ENCODE data around the gene MITF. TPM values are rescaled to one million over a fixed set of nuclear protein-coding genes. Genes with fewer than 3 reads are reported as not detected.

The MITF gene
- total RNA-seq, 2 donors from 2014 or later, result 0.32 to 0.46 TPM

DNA sequence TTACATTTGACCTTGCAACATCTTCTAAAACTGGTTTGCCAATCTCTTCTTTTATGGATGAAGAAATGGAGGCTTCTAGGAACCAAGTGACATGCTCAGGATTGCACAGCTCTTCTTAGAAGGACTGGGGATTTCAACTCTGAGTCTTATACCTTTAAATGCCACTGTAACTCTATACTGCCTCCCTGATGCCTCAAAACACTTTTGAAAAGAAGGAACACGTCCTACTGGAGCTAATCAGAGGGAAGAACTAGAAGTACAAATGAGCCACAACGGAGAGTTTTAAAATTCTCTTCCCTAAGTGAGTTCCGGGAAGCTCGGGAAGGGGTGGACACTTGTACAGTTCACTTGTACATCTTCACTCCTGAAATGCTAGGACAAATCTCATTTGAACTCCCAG is 949 bp upstream of the MITF start:
- no peaks in the 10 kb centered on the region for H3K36me3 Mint-ChIP-seq (ENCODE audit: insufficient read depth in 2 of 2)
- H3K27me3 Mint-ChIP-seq (ENCODE audit: low read depth), result peaks cover 64% of the 10 kb centered on the region

DNA sequence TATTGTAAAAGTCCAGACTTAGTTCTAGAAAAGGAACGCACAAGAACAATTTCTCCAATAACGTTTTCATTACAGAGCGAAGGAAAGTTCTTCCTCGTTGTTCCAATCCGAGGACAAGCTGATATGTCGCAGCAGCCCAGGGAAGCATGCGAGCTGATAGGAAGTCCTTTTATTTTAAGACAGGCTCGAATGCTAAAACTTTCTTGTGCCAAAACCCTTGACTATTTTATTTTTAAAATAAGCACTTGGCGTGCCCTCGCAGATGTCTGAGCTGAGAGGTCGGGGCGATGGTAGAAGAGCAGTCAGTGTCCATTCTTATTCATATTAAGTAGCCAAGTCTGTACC is 433 bp upstream of the MITF start:
- H3K4me1 Mint-ChIP-seq (ENCODE audit: low read depth), result peaks cover 14% of the 10 kb centered on the region
- peak overlapping the region; percentile 60 to 81 for H3K4me3 Mint-ChIP-seq
- ATAC-seq (replicated peaks in 1 of 2), result no peak
- peaks cover 68% of the 10 kb centered on the region for H3K27me3 Mint-ChIP-seq (ENCODE audit: low read depth)
- DNase-seq, result no peak
- no peaks in the 10 kb centered on the region for H3K9me3 Mint-ChIP-seq
- H3K27ac Mint-ChIP-seq, result no peak overlapping the region
- no peaks in the 10 kb centered on the region for H3K36me3 Mint-ChIP-seq (ENCODE audit: insufficient read depth in 2 of 2)

More for the DNA sequence above, 949 bp upstream of the MITF start:
- peak overlapping the region; percentile 60 to 81 for H3K4me3 Mint-ChIP-seq
- no peaks in the 10 kb centered on the region for H3K9me3 Mint-ChIP-seq
- H3K27ac Mint-ChIP-seq, result no peak overlapping the region
- ATAC-seq (replicated peaks in 1 of 2) (no peak), DNase-seq (no peak)
- H3K4me1 Mint-ChIP-seq (ENCODE audit: low read depth), result peaks cover 14% of the 10 kb centered on the region

GRCh38 chr3:69740103-69741021 is 1.1 kb downstream of the MITF start:
- ATAC-seq (replicated peaks in 1 of 2), result no peak
- Mint-ChIP-seq H3K4me1 (ENCODE audit: low read depth) (peaks cover 14% of the 10 kb centered on the region), H3K27ac (no peak overlapping the region), H3K9me3 (no peaks in the 10 kb centered on the region), H3K4me3 (peak overlapping the region; percentile 54 to 75), H3K36me3 (ENCODE audit: insufficient read depth in 2 of 2) (no peaks in the 10 kb centered on the region), H3K27me3 (ENCODE audit: low read depth) (peaks cover 73% of the 10 kb centered on the region)
- DNase-seq, result peak; percentile 2 to 10

- H3K4me1 Mint-ChIP-seq (ENCODE audit: low read depth), result peaks cover 14% of the 10 kb centered on the region
- ATAC-seq (replicated peaks in 1 of 2) (no peak), DNase-seq (no peak)
- H3K27ac Mint-ChIP-seq, result no peak overlapping the region
- no peaks in the 10 kb centered on the region for H3K36me3 Mint-ChIP-seq (ENCODE audit: insufficient read depth in 2 of 2)
- H3K4me3 Mint-ChIP-seq, result peak overlapping the region in 1 of 2 donors; percentile 75
- H3K9me3 Mint-ChIP-seq, result no peaks in the 10 kb centered on the region
- H3K27me3 Mint-ChIP-seq (ENCODE audit: low read depth), result peaks cover 67% of the 10 kb centered on the region
Observed at GRCh38 chr3:69741032-69741767, 1.9 kb downstream of the MITF start.

GRCh38 chr3:69742391-69742790 is 3.1 kb downstream of the MITF start:
- Mint-ChIP-seq H3K27me3 (ENCODE audit: low read depth) (peaks cover 58% of the 10 kb centered on the region), H3K4me1 (ENCODE audit: low read depth) (peaks cover 14% of the 10 kb centered on the region), H3K9me3 (no peaks in the 10 kb centered on the region), H3K36me3 (ENCODE audit: insufficient read depth in 2 of 2) (no peaks in the 10 kb centered on the region), H3K27ac (no peak overlapping the region), H3K4me3 (no peak overlapping the region)
- DNase-seq (no peak), ATAC-seq (replicated peaks in 1 of 2) (no peak)

DNA sequence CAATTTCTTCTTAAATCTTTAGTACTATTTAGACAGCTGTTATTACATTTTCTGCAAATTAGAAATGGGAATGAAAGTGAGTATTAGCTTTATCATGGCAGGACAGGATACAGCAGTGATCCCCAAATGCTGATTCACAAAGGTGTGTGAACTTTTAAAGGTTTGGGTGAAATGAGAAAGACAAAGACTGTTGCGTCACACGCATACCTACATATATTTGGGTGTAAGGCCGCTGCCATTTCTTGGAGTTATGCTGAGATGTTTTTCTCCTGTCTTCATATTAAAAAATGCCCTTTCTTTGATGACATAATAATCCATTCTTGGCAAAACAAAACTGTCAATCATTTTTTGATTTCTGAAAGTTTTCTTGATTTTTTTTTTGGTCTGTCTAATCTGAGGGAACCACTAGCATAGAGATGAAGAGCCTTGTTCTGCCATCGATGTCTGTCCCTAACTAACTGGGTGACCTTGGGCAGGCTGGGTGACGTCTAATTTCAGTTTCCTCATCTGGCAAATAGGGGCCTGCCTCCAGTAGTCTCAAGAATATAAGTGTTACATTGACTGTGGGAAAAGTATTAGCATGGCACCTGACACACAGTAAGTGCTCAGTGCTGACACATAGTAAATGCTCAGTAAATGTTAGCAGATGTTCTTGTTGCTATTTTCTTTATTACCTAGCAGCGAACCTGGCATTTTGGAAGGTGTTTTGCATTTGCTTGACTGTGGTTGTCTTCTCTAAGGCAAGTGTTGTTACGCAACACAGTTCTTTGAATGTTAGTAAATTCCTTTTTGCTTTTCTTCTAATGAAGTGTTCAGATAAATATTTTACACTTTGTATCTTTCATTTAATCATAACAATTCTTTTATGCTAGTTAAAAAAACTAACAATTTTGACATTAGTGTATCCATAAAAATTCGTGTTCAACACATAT is 5.0 kb downstream of the MITF start:
- H3K27me3 Mint-ChIP-seq (ENCODE audit: low read depth), result peaks cover 42% of the 10 kb centered on the region
- H3K27ac Mint-ChIP-seq, result no peak overlapping the region
- no peak for ATAC-seq (replicated peaks in 1 of 2)
- H3K9me3 Mint-ChIP-seq, result no peaks in the 10 kb centered on the region
- H3K4me3 Mint-ChIP-seq, result no peak overlapping the region
- H3K4me1 Mint-ChIP-seq (ENCODE audit: low read depth), result peaks cover 15% of the 10 kb centered on the region
- DNase-seq, result no peak
- no peaks in the 10 kb centered on the region for H3K36me3 Mint-ChIP-seq (ENCODE audit: insufficient read depth in 2 of 2)

DNA sequence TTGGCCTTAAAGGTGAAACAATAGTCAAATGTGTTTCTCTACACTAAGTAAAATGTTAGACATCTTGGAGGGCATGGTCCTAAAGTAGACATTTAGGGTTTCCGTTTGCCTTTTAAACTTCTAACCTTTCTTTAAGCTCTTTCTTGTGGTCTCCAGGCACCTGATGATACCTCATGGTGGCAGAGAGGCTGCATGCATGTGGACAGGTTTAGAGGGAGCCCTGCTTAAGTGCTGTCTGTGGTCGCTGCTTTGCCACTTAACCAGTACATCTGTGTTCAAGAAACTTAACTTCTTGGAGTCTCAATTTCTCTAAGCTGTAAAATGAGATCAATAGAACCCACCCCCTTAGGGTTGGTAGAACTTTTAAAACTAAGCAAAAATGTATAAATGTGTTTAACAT is 6.2 kb downstream of the MITF start:
- Mint-ChIP-seq H3K4me3 (no peak overlapping the region), H3K9me3 (no peaks in the 10 kb centered on the region), H3K27me3 (ENCODE audit: low read depth) (peaks cover 35% of the 10 kb centered on the region)

DNA sequence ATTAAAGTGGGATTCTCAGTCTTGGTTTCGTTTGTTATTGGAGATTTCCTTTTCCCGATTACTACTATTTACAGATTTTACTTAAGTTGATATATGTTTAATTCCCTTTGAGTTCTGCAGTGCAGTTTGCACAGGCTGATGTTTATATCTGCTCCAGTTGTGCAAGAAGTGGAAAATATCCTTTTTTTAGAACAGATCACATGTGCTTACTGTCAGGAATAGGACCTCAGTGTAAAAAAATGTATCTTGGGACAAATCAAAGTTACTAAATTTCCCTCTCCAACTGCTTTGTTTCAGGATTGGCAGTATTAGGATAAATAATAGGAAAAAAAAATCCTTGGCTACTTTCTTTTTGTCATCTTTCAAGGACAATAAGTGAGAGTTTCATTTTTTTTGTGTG is 6.9 kb downstream of the MITF start:
- peaks cover 9% of the 10 kb centered on the region for H3K4me1 Mint-ChIP-seq (ENCODE audit: low read depth)

More for the DNA sequence above, 6.2 kb downstream of the MITF start:
- Mint-ChIP-seq H3K36me3 (ENCODE audit: insufficient read depth in 2 of 2) (no peaks in the 10 kb centered on the region), H3K27ac (no peak overlapping the region), H3K4me1 (ENCODE audit: low read depth) (peaks cover 11% of the 10 kb centered on the region)
- ATAC-seq (replicated peaks in 1 of 2) (no peak), DNase-seq (no peak)

GRCh38 chr3:69747511-69748258 is 8.4 kb downstream of the MITF start:
- Mint-ChIP-seq H3K4me1 (ENCODE audit: low read depth) (peaks cover 9% of the 10 kb centered on the region), H3K27ac (no peak overlapping the region), H3K9me3 (peaks cover 0 to 5% of the 10 kb centered on the region in 2 donors), H3K4me3 (no peak overlapping the region), H3K27me3 (ENCODE audit: low read depth) (peaks cover 14% of the 10 kb centered on the region), H3K36me3 (ENCODE audit: insufficient read depth in 2 of 2) (no peaks in the 10 kb centered on the region)
- ATAC-seq (replicated peaks in 1 of 2) (no peak), DNase-seq (no peak)

More for the DNA sequence above, 6.9 kb downstream of the MITF start:
- no peak overlapping the region for H3K27ac Mint-ChIP-seq
- H3K36me3 Mint-ChIP-seq (ENCODE audit: insufficient read depth in 2 of 2), result no peaks in the 10 kb centered on the region
- no peak for DNase-seq
- no peaks in the 10 kb centered on the region for H3K9me3 Mint-ChIP-seq
- peaks cover 29% of the 10 kb centered on the region for H3K27me3 Mint-ChIP-seq (ENCODE audit: low read depth)
- no peak overlapping the region for H3K4me3 Mint-ChIP-seq
- no peak for ATAC-seq (replicated peaks in 1 of 2)

DNA sequence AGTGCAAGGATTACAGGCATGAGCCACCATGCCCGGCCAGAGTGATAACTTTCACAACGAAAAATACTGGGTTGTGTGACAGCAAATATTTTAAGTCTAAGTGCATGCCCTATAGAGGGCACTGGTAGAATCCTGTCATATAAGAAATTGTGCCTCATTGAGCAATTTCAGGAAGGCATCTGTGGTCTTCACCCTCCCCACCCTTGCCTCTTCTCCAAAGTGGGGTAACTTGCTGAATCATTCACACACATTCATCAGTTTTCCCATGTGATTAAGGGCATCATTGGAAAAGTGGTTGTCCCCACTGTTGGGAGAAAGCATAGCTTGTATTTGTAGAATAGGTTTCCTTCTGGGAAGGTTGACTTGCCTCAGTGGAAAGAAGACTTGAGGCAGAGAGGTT is 9.2 kb downstream of the MITF start:
- ATAC-seq (replicated peaks in 1 of 2) (no peak), DNase-seq (no peak)
- H3K4me1 Mint-ChIP-seq (ENCODE audit: low read depth), result peaks cover 9% of the 10 kb centered on the region
- no peak overlapping the region for H3K27ac Mint-ChIP-seq
- peaks cover 0 to 5% of the 10 kb centered on the region in 2 donors for H3K9me3 Mint-ChIP-seq
- H3K36me3 Mint-ChIP-seq (ENCODE audit: insufficient read depth in 2 of 2), result no peaks in the 10 kb centered on the region
- H3K4me3 Mint-ChIP-seq, result no peak overlapping the region
- H3K27me3 Mint-ChIP-seq (ENCODE audit: low read depth), result peaks cover 8% of the 10 kb centered on the region

- no peak for ATAC-seq (replicated peaks in 1 of 2)
- no peak overlapping the region for H3K27ac Mint-ChIP-seq
- peaks cover 0 to 5% of the 10 kb centered on the region in 2 donors for H3K9me3 Mint-ChIP-seq
- H3K4me1 Mint-ChIP-seq (ENCODE audit: low read depth), result peaks cover 9% of the 10 kb centered on the region
- H3K4me3 Mint-ChIP-seq, result no peak overlapping the region
- peaks cover 6% of the 10 kb centered on the region for H3K27me3 Mint-ChIP-seq (ENCODE audit: low read depth)
- no peaks in the 10 kb centered on the region for H3K36me3 Mint-ChIP-seq (ENCODE audit: insufficient read depth in 2 of 2)
- no peak for DNase-seq
Observed at GRCh38 chr3:69749461-69749860, 10.2 kb downstream of the MITF start.

DNA sequence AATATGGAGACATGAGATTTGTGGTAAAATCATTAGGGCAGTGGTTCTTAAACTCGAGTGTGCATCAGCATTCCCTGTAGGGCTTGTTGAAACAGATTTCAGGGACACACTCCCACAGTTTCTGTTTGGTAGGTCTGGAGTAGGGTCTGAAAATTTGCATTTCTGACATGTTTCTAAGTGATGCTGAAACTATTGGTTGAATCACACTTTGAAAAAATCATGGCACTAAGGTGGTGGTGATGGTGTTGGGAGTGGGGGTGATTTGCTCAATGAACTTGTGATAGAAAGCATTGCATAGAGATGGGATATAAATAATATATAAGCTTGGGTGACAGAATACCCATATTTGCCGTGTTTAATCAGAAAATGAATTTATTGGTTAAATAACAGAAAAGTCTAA is 11.3 kb downstream of the MITF start:
- Mint-ChIP-seq H3K36me3 (ENCODE audit: insufficient read depth in 2 of 2) (no peaks in the 10 kb centered on the region), H3K9me3 (peaks cover 0 to 5% of the 10 kb centered on the region in 2 donors), H3K27me3 (ENCODE audit: low read depth) (no peaks in the 10 kb centered on the region), H3K27ac (no peak overlapping the region), H3K4me3 (no peak overlapping the region), H3K4me1 (ENCODE audit: low read depth) (peaks cover 9% of the 10 kb centered on the region)
- DNase-seq (no peak), ATAC-seq (replicated peaks in 1 of 2) (no peak)
